MV-4-11 (cell line): ENCODE data around the gene NECAP2.

Experiments used
- DNase-seq: peaks from one replicate; lab custom pipeline; 2025; lab: John Stamatoyannopoulos, UW

NECAP2 gene, protein sequence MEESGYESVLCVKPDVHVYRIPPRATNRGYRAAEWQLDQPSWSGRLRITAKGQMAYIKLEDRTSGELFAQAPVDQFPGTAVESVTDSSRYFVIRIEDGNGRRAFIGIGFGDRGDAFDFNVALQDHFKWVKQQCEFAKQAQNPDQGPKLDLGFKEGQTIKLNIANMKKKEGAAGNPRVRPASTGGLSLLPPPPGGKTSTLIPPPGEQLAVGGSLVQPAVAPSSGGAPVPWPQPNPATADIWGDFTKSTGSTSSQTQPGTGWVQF

DNA sequence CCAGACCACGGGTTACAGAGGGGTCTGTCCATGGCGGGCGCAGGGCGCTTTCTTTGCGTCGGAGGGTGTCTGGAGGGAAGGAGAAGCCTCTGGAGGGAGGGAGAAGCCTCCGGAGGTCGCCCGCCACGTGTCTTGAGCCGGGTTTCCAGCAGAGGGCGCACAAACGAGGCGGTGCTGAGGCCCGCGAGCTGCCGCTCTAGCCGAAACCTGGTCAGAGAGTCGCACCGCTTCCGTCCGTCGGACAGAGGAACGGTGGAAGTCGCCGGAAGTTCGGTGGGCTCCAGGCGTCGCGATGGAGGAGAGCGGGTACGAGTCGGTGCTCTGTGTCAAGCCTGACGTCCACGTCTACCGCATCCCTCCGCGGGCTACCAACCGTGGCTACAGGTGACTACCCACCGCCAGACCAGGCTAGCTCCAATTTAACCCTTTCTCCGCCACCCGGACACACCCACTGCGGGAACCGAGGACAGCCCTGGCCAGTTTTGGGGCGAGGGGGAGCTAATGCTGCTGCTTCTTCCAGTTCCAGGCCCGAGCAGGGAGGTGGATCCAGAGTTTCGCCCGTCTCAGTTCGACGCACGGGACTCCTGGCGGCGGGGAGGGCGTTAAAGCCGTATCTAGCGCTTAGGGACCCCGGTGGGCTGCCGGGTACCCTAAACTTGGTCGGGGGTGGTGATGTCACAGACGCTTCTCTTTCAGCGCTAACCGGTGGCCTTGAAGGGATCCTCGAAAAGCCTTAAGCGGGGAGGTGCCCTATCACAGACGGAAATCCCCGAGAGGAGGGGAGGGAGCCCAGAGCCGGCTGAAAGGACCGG, at the start of gene NECAP2:
Gene NECAP2 (plus strand): TSS at position 255 of the 812 bp plus-strand sequence. CDS start 38 bp downstream, at position 293.
- DNase-seq = peak; percentile 87

DNA sequence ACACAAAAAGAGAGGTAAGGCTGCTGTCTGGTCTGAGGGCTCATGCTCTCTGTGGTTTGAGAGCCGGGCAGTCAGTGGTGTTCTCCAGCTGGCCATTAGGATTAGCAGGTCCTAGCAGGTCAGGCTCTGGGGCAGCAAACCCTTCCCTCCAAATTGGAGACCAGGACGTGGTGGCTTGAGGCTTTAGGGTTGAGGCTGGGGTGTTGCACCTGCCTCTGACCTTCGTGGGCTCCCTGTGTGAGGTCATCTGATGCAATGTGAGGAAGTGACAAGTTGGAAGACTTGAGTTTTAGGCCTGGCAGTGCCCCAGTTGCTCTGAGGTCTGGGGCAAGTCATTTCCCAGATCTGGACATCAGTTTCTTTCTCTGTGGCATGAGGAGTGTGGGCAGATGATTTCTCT, 49.1 kb upstream of the NECAP2 start:
- peak; percentile 43 for DNase-seq

DNA sequence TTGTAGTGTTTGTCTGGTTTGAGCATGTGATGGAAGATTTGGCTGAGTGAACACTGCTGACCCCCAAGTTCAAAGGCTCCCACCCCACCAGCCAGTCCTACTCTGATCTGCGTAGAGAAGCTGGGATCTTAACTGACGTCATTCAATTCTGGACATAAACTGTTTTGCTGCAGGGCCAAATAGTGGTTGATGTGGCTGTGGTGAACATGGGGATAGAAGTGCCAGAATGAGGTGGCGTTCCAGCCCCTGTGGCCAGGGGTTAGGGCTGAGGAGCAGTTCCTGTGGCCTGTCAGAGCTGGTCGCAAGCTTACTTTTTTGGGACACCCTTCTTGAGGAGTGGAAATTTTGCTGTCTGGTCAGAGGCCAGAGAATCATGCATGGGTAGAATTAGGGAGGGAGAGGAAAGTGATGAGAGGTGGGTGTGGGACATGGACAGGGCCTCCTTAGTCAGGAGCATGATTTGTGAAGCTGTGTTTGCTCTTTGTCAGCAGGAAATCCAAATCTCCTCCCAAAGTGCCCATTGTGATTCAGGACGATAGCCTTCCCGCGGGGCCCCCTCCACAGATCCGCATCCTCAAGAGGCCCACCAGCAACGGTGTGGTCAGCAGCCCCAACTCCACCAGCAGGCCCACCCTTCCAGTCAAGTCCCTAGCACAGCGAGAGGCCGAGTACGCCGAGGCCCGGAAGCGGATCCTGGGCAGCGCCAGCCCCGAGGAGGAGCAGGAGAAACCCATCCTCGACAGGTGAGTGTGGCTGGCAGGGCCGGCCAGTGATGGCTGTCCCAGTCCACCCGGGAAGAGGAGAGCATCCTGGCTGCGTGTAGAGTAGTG, 47.6 kb upstream of the NECAP2 start:
- DNase-seq = no peak

DNA sequence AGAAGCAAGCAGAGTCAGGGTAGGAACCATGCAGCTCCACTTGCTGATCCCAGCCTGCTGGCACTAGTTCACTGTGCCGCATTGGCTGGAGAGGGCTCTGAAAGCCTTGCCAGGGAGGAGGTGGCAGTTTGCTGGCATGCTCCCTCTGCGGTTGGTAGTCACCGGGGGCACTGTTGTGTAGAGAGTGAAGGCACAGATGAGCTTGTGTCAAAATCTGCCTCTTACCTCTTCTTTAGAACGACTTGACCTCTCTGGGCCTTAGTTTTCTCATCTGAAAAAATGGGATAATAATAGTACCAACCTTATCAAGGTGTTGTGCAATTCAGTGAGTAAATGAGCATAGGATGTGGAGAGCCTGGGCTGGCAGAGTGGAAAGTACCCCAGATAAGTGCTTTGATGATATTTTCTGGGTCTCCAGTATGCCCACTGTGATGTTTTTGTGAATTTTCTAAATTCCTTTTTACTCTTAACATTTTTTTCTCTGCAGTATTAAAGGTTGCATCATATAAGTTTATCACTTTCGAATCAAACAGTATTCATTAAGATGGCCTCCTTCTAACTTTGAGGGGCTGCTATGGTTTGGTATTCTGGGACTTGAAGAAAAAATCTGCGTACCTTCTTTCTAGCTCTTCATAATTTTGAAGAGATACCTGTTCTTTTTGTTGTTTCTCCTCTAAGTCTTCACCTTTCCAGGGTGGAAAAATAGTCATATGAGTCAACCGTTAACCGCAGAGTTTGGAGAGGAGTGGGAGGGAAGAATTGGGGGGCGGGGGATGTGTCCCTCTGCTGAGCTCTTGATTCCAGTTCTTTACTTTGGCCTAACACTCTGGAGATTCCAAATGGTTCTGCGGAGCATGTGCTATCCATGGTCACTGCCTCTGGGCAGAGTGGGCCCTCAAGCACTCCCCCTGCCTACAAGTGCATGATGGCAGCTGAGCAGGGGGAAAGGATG, 46.7 kb upstream of the NECAP2 start:
- no peak for DNase-seq

DNA sequence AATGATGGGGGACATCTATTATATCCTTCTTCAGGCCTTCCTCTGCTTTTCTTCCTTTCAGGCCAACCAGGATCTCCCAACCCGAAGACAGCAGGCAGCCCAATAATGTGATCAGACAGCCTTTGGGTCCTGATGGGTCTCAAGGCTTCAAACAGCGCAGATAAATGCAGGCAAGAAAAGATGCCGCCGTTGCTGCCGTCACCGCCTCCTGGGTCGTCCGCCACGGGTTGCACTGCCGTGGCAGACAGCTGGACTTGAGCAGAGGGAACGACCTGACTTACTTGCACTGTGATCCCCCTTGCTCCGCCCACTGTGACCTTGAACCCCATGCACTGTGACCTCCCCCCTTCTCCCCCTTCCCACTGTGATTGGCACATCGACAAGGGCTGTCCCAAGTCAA, 45.5 kb upstream of the NECAP2 start:
- no peak for DNase-seq

DNA sequence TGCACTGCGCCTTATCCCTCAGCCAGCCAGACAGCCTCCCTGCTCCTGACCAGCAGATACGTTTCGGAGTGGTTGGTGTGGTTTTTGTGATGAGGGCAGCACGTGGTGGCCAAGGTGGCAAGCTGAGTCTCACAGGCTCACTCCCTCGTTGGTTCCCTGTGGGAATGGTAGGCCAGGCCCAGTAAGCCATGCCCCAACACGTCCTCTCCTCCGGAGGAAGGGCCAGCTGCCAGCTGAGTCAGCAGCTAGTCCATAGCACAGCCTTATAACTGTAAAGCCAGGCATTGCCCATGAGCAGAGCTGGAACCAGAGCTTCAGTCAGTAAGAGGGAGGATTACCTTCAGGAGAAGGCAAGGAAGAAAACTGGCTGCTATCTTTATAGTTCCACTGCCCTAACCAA, 43.9 kb upstream of the NECAP2 start:
- no peak for DNase-seq

DNA sequence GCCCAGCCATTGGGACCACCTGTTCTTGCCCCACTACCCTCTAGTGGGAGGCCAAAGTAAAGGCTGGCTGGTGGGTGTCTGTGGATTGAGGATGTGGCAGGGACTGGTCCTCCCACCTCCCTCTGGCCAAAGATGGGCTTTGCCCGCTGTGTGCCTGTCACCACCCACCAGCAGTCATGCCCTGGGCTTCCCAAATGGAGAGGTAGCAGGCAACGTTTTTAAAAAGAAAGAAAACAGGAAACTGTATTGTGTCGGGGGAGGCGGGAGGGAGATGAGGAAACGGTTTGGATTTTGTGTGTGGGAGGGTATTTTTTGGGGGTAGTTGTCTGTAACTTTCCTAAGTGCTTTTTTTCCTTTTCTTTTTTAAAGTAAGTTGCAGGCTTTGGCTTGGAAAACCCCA, 43.4 kb upstream of the NECAP2 start:
- DNase-seq = no peak

DNA sequence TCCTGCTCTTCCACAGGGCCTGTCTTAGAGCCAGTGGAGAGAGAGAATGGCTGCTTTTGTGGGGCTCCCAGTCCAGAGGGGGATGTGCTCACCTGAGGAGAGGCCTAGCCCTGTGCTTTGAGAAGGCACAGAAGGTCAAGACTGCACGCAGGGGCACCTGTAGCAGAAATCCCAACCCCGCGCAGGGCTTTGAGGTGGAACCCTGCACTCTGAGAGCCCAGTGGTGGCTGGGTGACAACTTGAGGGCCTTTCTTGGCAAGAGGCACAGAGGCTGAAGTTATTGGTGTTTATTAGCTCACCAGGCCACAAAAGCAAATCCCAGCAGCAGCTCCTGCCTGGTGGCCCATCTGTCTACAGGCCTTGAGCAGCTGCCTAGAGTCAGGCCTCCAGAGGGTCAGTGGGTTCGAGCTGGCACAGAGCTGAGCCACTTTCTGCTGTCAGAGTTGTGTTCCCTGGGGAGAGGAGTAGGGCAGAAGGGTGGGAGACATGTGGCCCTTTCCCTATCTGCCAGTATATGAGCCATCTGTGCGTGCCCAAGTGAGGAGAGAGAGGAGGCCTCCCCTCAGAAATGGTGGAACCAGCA, 42.1 kb upstream of the NECAP2 start:
- DNase-seq = no peak

DNA sequence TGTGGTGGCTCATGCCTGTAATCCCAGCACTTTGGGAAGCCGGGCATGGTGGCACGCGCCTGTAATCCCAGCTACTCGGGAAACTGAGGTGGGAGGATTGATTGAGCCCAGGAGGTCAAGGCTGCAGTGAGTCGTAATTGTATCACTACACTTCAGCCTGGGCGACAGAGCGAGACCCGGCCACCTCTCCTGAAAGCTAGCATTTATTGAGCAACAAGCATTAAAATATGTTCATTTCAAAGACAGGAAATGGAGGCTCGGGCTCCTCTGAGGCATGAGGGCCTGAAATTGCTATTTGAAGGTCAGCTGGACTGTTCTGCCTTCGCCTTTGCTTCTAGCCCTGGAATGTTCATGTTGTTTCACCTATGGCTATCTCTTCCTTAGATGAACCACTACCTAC, 37.8 kb upstream of the NECAP2 start:
- peak; percentile 11 for DNase-seq

DNA sequence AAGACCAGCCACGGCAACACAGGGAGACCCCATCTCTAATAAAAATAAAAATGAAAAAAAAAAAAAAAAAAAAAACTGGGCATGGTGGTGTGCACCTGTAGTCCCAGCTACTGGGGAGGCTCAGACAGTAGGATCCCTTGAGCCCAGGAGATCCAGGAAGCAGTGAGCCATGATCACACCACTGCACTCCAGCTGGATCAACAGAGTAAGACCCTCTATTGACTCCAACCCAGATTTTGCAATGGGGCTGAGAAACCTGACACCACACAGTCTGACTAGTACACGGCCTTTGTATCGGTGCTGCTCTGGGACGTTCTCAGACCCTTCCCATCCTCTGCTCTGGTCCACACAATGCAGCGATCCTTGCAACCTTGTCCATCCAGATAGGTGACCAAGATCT, 35.1 kb upstream of the NECAP2 start:
- no peak for DNase-seq

DNA sequence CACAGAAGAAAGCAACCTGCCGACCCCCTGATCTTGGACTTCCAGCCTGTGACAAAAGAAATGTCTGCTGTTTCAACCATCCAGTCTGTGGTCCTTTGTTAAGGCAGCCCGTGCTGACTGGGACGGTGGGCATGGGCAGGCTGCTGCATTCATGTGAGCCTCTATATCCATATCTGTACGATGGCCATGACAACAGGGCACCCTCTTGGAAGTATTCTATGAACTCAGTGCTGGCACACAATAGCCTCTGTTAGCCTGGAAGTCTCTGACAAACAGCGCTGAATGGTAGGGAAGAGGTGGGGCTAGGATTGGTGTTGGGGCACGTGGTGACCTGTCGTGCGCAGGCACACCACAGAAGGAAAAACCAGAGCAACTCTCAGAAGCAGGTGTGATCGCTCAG, 33.7 kb upstream of the NECAP2 start:
- no peak for DNase-seq

DNA sequence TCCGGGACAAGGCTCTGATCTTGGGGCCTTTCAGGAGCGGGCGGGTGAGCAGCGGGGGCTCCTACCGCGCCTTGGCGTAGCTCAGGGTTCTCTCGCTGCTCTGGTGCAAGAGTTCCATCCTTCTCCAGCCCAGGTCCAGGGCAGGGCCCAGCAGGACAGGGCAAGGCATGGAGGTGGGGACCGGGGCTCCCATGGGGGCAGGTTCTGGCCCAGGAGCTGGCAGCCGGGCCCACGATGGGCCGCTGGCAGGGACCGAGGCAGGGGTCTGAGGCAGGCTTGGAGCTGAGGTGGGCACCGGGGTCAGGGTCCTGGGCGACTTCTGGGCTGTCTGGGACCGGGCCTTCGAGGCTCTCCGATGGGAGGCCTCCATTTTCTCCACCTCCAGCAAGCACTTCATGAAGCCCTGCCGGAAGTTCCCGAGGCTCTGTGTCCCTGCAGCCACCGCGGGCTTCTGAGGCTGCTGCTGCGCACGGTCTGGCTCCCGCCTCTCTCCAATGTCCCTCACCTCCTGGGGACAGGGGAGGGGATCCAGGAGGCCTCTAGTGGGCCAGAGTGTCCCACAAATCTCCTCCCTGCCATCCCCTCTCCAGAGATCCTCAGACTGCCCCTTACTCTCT, 30.9 kb upstream of the NECAP2 start:
- DNase-seq = no peak

DNA sequence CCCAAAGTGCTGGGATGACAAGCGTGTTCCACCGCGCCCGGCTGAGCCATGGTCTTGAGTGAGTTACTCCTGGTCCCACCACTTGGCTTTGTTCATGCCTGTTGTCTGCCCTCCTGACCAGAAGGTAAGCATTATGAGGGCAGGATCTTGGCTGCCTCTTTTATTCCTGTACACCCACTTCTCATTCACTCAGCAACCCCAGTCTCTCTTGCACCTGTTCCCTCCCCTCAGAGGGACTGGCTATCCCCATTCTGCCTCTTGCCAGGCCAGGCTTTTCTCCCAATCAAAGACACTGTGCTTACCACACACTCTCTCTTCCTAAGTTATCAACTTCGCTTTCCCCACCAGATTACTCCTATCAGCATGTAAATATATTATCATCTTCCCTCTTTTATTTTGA, 29.7 kb upstream of the NECAP2 start:
- no peak for DNase-seq

DNA sequence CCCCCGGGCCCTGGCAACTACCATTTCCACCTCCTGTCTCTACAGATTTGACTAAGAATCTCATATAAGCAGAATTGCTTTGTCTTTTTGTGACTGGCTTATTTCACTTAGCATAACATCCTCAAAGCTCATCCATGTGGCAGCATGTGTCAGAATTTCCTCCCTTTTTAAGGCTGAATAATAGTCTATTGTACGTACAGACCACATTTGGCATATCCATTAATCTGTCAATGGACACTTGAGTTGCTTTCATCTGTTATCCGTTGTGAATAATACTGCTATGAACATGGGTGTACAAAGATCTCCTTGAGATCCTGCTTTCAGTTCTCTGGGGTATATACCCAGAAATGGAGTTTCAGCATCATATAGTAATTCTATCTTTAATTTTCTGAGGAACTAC, 27.3 kb upstream of the NECAP2 start:
- DNase-seq = no peak

DNA sequence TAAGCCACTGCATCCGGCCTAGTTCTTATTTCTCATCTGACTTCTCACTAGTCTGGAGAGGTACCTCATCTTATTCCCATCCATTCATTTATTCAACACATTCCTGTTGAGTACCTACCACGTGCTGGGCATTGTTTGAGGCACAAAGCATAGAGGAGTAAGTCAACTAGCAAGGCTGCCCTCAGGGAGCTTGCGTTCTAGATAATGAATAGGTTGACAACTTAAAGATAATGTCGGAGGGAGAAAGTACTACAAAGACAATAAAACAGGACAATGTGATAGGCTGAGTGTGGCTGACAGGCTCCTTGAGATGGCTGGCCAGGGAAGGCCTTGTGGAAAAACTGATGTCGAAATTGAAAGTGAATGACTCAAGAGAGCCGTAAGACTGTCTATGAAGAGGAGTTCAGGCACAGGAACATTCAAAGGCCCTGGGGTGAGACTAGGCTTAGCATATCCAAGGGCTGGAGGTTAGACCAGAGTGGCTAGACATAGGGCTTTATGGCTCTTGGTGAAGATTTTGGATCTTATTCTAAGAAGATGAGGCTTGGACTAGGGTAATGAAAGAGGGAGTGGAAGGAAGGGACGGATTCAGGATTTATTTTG, 21.6 kb upstream of the NECAP2 start:
- peak; percentile 47 for DNase-seq

DNA sequence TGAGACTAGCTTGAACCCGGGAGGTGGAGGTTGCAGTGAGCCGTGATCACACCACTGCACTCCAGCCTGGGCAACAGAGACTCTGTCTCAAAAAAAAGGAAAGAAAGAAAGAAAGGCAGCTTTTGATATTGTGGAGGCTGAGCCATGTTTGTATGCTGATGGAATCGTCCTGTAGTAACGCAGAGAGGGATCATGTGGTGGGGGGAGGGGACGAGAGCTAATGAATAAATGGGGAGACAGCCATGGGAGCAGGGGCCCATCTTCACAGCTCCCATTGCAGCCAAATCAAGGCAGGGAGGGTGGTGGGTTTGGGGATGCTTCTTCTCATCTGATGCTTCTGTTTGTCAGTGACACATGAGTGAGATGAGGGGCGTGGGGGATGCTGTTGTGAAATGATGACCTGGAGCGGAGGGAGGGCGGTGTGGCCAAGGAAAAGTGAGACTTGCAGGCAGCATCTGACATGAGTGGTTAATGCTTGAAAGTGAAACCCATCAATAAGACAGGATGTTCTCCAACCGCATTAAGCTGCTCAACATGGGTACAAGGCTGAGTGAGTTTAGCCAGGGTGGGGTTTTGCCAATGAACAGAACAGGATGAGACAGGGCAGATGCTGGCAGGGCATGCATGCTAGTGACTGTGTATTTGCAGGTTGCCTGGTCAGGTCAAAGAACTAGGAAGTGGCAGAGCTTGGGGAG, 20.0 kb upstream of the NECAP2 start:
- DNase-seq = peak; percentile 82

DNA sequence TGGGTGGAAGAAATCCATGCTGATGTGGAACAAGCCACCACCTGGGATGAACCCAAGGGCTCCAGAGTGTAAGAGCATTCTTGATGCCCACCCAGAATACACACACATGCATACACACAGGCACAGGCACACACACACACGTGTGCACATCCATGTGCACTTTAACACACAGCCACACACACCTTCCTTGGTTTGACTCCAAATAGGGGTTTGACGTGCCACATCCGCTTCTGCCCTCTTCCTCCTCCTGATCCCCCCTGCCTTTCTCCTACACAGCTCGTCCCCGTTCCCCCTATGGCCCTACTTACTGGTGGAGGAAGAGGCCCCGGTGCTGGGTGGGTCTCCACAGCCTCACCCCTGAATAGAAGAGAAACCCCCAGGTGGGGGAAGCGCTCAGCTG, 19.3 kb upstream of the NECAP2 start:
- no peak for DNase-seq

DNA sequence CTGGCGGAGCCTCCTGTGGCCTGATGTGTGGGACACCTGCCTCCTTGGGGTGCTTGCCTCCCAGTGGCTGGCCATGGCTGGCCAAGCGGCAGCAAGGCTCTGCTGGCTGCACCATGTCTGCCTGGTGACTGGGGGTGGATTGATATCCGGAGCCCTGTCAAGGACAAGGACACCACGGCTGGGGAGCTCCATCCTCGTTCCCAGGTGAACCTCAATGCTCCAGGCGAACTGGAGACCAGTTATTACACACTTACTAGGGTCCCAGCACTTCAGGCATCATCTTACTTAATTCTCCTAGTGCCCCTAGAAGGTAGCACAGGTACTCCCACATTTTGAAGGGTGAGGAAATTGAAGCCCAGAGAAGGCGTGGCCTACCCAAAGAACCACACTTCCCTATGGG, 18.5 kb upstream of the NECAP2 start:
- DNase-seq = no peak

DNA sequence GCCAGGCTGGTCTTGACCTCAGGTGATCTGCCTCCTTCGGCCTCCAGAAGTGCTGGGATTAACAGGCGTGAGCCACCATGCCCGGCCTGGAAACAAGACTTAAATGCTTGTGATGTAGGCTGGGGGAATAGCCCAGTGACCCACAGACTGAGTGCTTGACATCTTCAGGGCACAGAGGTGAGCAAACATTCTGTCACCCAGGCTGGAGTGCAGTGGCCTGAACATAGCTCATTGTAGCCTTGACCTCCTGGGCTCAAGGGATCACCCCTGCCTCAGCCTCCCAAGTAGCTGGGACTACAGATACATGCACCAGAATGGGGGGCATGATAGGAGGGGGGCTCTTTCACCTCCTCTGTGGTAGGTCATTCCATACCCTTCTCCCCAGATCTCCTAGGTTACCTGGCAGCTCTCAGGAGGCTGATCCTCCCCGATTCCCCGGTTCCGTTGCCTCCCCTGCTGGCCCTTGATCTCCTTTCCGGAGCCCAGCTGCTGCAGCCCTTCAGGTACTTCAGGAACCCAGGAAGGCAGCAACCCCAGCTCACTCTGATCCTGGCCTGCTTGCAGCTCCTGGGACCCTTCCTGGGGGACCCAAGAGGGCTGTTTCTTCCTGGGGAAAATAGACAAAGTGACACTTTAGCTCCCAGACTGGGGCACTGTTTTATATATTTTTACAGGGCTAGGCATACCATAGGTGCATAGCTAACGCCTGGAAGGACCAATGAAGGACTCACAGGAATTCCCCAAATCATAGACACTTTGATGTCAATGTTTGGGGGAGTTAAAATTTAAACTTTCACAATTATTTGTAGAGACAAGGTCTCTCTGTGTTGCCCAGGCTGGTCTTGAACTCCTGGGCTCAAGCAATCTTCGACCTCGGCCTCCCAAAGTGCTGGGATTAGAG, 15.1 kb upstream of the NECAP2 start:
- no peak for DNase-seq
